Measurements from ENCODE around the gene ADD2. TPM values are rescaled to one million over a fixed set of nuclear protein-coding genes. Genes with fewer than 3 reads are reported as not detected.
"Not testable (repeated sequence)": the region's sequence is repeated elsewhere in the genome, so short reads cannot be mapped to it uniquely, and the experiment has no call there.

ADD2 gene
- total RNA-seq, 2 experiments from 2014 or later: 26.9 to 31.5 TPM

GRCh38 chr2:70799706-70800105 lies 31.7 kb upstream of the ADD2 start:
- no peak overlapping the region for H3K4me3 Mint-ChIP-seq
- peaks cover 6% of the 10 kb centered on the region for H3K27me3 Mint-ChIP-seq
- ChIA-PET CTCF (no interaction called here), POLR2A (no interaction called here)
- peaks cover 7% of the 10 kb centered on the region for H3K9me3 Mint-ChIP-seq (ENCODE audit: low read depth)
- H3K36me3 Mint-ChIP-seq (ENCODE audit: low read depth): no peaks in the 10 kb centered on the region
- no peaks in the 10 kb centered on the region for H3K4me1 Mint-ChIP-seq
- DNase-seq (no peak), ATAC-seq (no peak)
- intact Hi-C loops (cut with DNase I, micrococcal nuclease): no loop called here
- H3K27ac Mint-ChIP-seq: no peak overlapping the region

GRCh38 chr2:70797996-70798395 lies 30.0 kb upstream of the ADD2 start:
- POLR2A ChIA-PET; H3K36me3 Mint-ChIP-seq (ENCODE audit: low read depth); H3K4me3 Mint-ChIP-seq; H3K9me3 Mint-ChIP-seq (ENCODE audit: low read depth); H3K27ac Mint-ChIP-seq; intact Hi-C loops (cut with DNase I, micrococcal nuclease); ATAC-seq; DNase-seq; H3K4me1 Mint-ChIP-seq: not testable (repeated sequence)
- CTCF ChIA-PET: interaction anchor here (0.6 to 2.1 kb wide), 2 partner anchors 9 to 74 kb away, joined by 3 to 10 read pairs; no protein-coding TSS in a partner anchor
- H3K27me3 Mint-ChIP-seq: peaks cover 11% of the 10 kb centered on the region

GRCh38 chr2:70797506-70797905 lies 29.5 kb upstream of the ADD2 start:
- POLR2A ChIA-PET: no interaction called here
- intact Hi-C loops (cut with DNase I, micrococcal nuclease): no loop called here
- no peaks in the 10 kb centered on the region for H3K4me1 Mint-ChIP-seq

GRCh38 chr2:70796262-70796661 lies 28.3 kb upstream of the ADD2 start:
- ATAC-seq: no peak
- Mint-ChIP-seq H3K9me3 (ENCODE audit: low read depth) (peaks cover 7% of the 10 kb centered on the region), H3K27me3 (peaks cover 23% of the 10 kb centered on the region), H3K27ac (no peak overlapping the region), H3K4me1 (no peaks in the 10 kb centered on the region), H3K4me3 (no peak overlapping the region), H3K36me3 (ENCODE audit: low read depth) (no peaks in the 10 kb centered on the region)
- POLR2A ChIA-PET: no interaction called here
- DNase-seq: no peak
- intact Hi-C loops (cut with DNase I, micrococcal nuclease): no loop called here
- CTCF ChIA-PET: interaction anchor here (1.0 to 1.1 kb wide), 2 partner anchors 64 to 156 kb away, joined by 3 read pairs; no protein-coding TSS in a partner anchor

More at GRCh38 chr2:70797506-70797905, 29.5 kb upstream of the ADD2 start:
- Mint-ChIP-seq H3K27ac (no peak overlapping the region), H3K36me3 (ENCODE audit: low read depth) (no peaks in the 10 kb centered on the region), H3K27me3 (peaks cover 14% of the 10 kb centered on the region), H3K9me3 (ENCODE audit: low read depth) (peaks cover 7% of the 10 kb centered on the region), H3K4me3 (no peak overlapping the region)
- DNase-seq (no peak), ATAC-seq (no peak)
- CTCF ChIA-PET: interaction anchor here (0.5 to 2.1 kb wide), 2 partner anchors 9 to 16 kb away, joined by 4 to 10 read pairs; no protein-coding TSS in a partner anchor

- ChIA-PET CTCF (interaction anchor here (1.0 to 1.2 kb wide), 2 partner anchors 119 to 155 kb away, joined by 3 read pairs; no protein-coding TSS in a partner anchor), POLR2A (no interaction called here)
- ATAC-seq (no peak), DNase-seq (no peak)
- H3K27me3 Mint-ChIP-seq: peaks cover 29% of the 10 kb centered on the region
- no peak overlapping the region for H3K4me3 Mint-ChIP-seq
- H3K27ac Mint-ChIP-seq: no peak overlapping the region
- no peaks in the 10 kb centered on the region for H3K4me1 Mint-ChIP-seq
- H3K9me3 Mint-ChIP-seq (ENCODE audit: low read depth): peaks cover 7% of the 10 kb centered on the region
- intact Hi-C loops (cut with DNase I, micrococcal nuclease): no loop called here
- H3K36me3 Mint-ChIP-seq (ENCODE audit: low read depth): no peaks in the 10 kb centered on the region
Measured at GRCh38 chr2:70795164-70795995, 27.4 kb upstream of the ADD2 start.

GRCh38 chr2:70793450-70793849 lies 25.4 kb upstream of the ADD2 start:
- ATAC-seq: no peak
- peaks cover 35% of the 10 kb centered on the region for H3K27me3 Mint-ChIP-seq
- no peaks in the 10 kb centered on the region for H3K36me3 Mint-ChIP-seq (ENCODE audit: low read depth)
- DNase-seq: no peak
- CTCF ChIA-PET: interaction anchor here (0.6 to 1.3 kb wide), 4 partner anchors 10 to 154 kb away, joined by 3 to 4 read pairs (median 3); no protein-coding TSS in a partner anchor
- no peak overlapping the region for H3K27ac Mint-ChIP-seq
- H3K4me1 Mint-ChIP-seq: peaks cover 6% of the 10 kb centered on the region
- no peaks in the 10 kb centered on the region for H3K9me3 Mint-ChIP-seq (ENCODE audit: low read depth)
- POLR2A ChIA-PET: no interaction called here
- intact Hi-C loops (cut with DNase I, micrococcal nuclease): no loop called here
- H3K4me3 Mint-ChIP-seq: no peak overlapping the region

GRCh38 chr2:70790136-70790828 lies 22.3 kb upstream of the ADD2 start, which contains the start of gene FIGLA:
TSS of gene FIGLA (minus strand) at chr2:70790643. CDS start at chr2:70790638, 5 bp downstream.
- DNase-seq: no peak
- ChIA-PET POLR2A (interaction anchor here (1.1 kb wide), 1 partner anchor 22 kb away, joined by 4 read pairs; the partner anchor contains the start of gene ADD2), CTCF (interaction anchor here (0.6 to 4.9 kb wide), 16 partner anchors 12 to 177 kb away, joined by 3 to 24 read pairs (median 5); no protein-coding TSS in a partner anchor)
- H3K27me3 Mint-ChIP-seq: peaks cover 53% of the 10 kb centered on the region
- H3K4me1 Mint-ChIP-seq: peaks cover 8% of the 10 kb centered on the region
- peak within 1 kb of the TSS; percentile 27 for H3K27ac Mint-ChIP-seq
- H3K4me3 Mint-ChIP-seq: peak within 1 kb of the TSS; percentile 56
- ATAC-seq: no peak
- intact Hi-C loops (cut with DNase I, micrococcal nuclease): no loop called here
- no peaks in the 10 kb centered on the region for H3K9me3 Mint-ChIP-seq (ENCODE audit: low read depth)
- no peaks in the 10 kb centered on the region for H3K36me3 Mint-ChIP-seq (ENCODE audit: low read depth)

- intact Hi-C loops (cut with DNase I, micrococcal nuclease): loop anchor here (1.0 to 2.0 kb wide), 6 partner anchors 73 to 159 kb away; no protein-coding TSS in a partner anchor
- peaks cover 11% of the 10 kb centered on the region for H3K4me1 Mint-ChIP-seq
- no peaks in the 10 kb centered on the region for H3K9me3 Mint-ChIP-seq (ENCODE audit: low read depth)
- DNase-seq: peak; percentile 88
- H3K4me3 Mint-ChIP-seq: peak overlapping the region; percentile 56
- H3K27ac Mint-ChIP-seq: peak overlapping the region; percentile 27
- H3K36me3 Mint-ChIP-seq (ENCODE audit: low read depth): no peaks in the 10 kb centered on the region
- H3K27me3 Mint-ChIP-seq: peaks cover 50% of the 10 kb centered on the region
- peak; percentile 84 for ATAC-seq
- CTCF ChIA-PET: interaction anchor here (0.5 to 4.9 kb wide), 39 partner anchors 8 to 487 kb away, joined by 3 to 24 read pairs (median 3); no protein-coding TSS in a partner anchor
- POLR2A ChIA-PET: interaction anchor here (1.1 kb wide), 1 partner anchor 21 kb away, joined by 4 read pairs; the partner anchor contains the start of gene ADD2
Measured at GRCh38 chr2:70789304-70790135, 21.5 kb upstream of the ADD2 start.

GRCh38 chr2:70785137-70785911 lies 17.3 kb upstream of the ADD2 start:
- Mint-ChIP-seq H3K4me1 (peaks cover 11% of the 10 kb centered on the region), H3K9me3 (ENCODE audit: low read depth) (no peaks in the 10 kb centered on the region), H3K27ac (no peak overlapping the region), H3K36me3 (ENCODE audit: low read depth) (no peaks in the 10 kb centered on the region), H3K27me3 (peaks cover 29% of the 10 kb centered on the region), H3K4me3 (no peak overlapping the region)
- POLR2A ChIA-PET: no interaction called here
- intact Hi-C loops (cut with DNase I, micrococcal nuclease): loop anchor here (1.0 kb wide), 2 partner anchors 130 to 481 kb away; no protein-coding TSS in a partner anchor
- DNase-seq (peak; percentile 77), ATAC-seq (peak; percentile 82)
- CTCF ChIA-PET: interaction anchor here (0.5 to 1.5 kb wide), 17 partner anchors 9 to 595 kb away, joined by 3 to 7 read pairs (median 3); partner anchors contain the start of gene ADD2

GRCh38 chr2:70784320-70784719 lies 16.3 kb upstream of the ADD2 start:
- no peak overlapping the region for H3K4me3 Mint-ChIP-seq
- ChIA-PET POLR2A (no interaction called here), CTCF (interaction anchor here (0.6 to 1.5 kb wide), 5 partner anchors 8 to 140 kb away, joined by 3 to 6 read pairs (median 3); no protein-coding TSS in a partner anchor)
- H3K27ac Mint-ChIP-seq: no peak overlapping the region
- no peaks in the 10 kb centered on the region for H3K36me3 Mint-ChIP-seq (ENCODE audit: low read depth)
- peaks cover 6% of the 10 kb centered on the region for H3K4me1 Mint-ChIP-seq
- H3K27me3 Mint-ChIP-seq: peaks cover 25% of the 10 kb centered on the region
- H3K9me3 Mint-ChIP-seq (ENCODE audit: low read depth): no peaks in the 10 kb centered on the region
- no peak for DNase-seq
- intact Hi-C loops (cut with DNase I, micrococcal nuclease): no loop called here
- ATAC-seq: no peak

Measured in activated CD4-positive, alpha-beta T cell treated with anti-CD3 and anti-CD28 coated beads for 36 hours (primary cell).